OCI-LY1 (cell line): Measurements from ENCODE around the gene RABEPK.

Experiments used
- H2AFZ ChIP-seq: fragments of 200-600 bp; sonication (generic), shearing (Covaris generic); 2 replicates; pipeline ENCODE4 v1.6.0; 2014; ENCODE audit warnings: antibody characterized with exemption, mild to moderate bottlenecking, low read length
- H3F3A ChIP-seq: fragments of 200-600 bp; sonication (generic), shearing (Covaris generic); 2 replicates; pipeline ENCODE4 v1.6.0; 2014; ENCODE audit warnings: mild to moderate bottlenecking, antibody characterized with exemption, low read length, moderate library complexity; ENCODE audit not compliant: insufficient read depth
- H3K27ac ChIP-seq: fragments of 200-600 bp; sonication (generic); 2 replicates; pipeline ENCODE4 v1.5.1; 2014; ENCODE audit warnings: low read length, mixed run types, mild to moderate bottlenecking, low read depth; ENCODE audit not compliant: poor library complexity, severe bottlenecking
- H3K27me3 ChIP-seq: fragments of 200-600 bp; sonication (generic); 2 replicates; pipeline ENCODE4 v1.6.0; 2014; ENCODE audit warnings: antibody characterized with exemption, mild to moderate bottlenecking, low read length, moderate library complexity; ENCODE audit not compliant: insufficient read depth
- H3K36me3 ChIP-seq: fragments of 200-600 bp; sonication (generic); 2 replicates; pipeline ENCODE4 v1.6.1; 2014; ENCODE audit warnings: mild to moderate bottlenecking, antibody characterized with exemption, low read length, moderate library complexity, mixed read lengths; ENCODE audit not compliant: insufficient read depth
- H3K4me1 ChIP-seq: fragments of 200-600 bp; sonication (generic); 2 replicates; pipeline ENCODE4 v1.5.1; 2014; ENCODE audit warnings: mild to moderate bottlenecking, low read length, moderate library complexity; ENCODE audit not compliant: insufficient read depth, severe bottlenecking
- H3K4me2 ChIP-seq: fragments of 200-600 bp; sonication (generic), shearing (Covaris generic); 2 replicates; pipeline ENCODE4 v1.6.1; 2014; ENCODE audit warnings: low read length
- H3K4me3 ChIP-seq: fragments of 200-600 bp; sonication (generic); 2 replicates; pipeline ENCODE4 v1.5.1; 2014; ENCODE audit warnings: low read length, low read depth, mild to moderate bottlenecking, mixed read lengths; ENCODE audit not compliant: poor library complexity, severe bottlenecking
- H3K79me2 ChIP-seq: fragments of 200-600 bp; shearing (Covaris generic); 2 replicates; pipeline ENCODE4 v1.6.1; 2016; ENCODE audit warnings: mixed run types, low read length, mixed read lengths; ENCODE audit not compliant: insufficient read depth
- H3K9ac ChIP-seq: fragments of 200-600 bp; sonication (generic), shearing (Covaris generic); 2 replicates; pipeline ENCODE4 v1.6.1; 2014; ENCODE audit warnings: mild to moderate bottlenecking, low read length, mixed read lengths
- H3K9me2 ChIP-seq: fragments of 200-600 bp; sonication (generic), shearing (Covaris generic); 2 replicates; pipeline ENCODE4 v1.6.1; 2014; ENCODE audit warnings: low read depth, mild to moderate bottlenecking, low read length, mixed read lengths
- H3K9me3 ChIP-seq: fragments of 200-600 bp; shearing (Covaris generic); 2 replicates; pipeline ENCODE4 v1.6.1; 2014; ENCODE audit warnings: low read length, mixed read lengths
- H4K20me1 ChIP-seq: fragments of 200-600 bp; sonication (generic), shearing (Covaris generic); 2 replicates; pipeline ENCODE4 v1.6.0; 2016; ENCODE audit warnings: mild to moderate bottlenecking, low read length; ENCODE audit not compliant: insufficient read depth
- CTCF ChIP-seq: fragments of 200-600 bp; sonication (generic), shearing (Covaris generic); IDR thresholded peaks from 2 replicates; pipeline ENCODE4 v1.5.1; 2017; ENCODE audit warnings: mild to moderate bottlenecking, antibody characterized with exemption, low read length, moderate library complexity, mixed read lengths
- EZH2 ChIP-seq: fragments of 200-600 bp; sonication (generic), shearing (Covaris generic); IDR thresholded peaks from 2 replicates; pipeline ENCODE4 v1.8.0; 2017; ENCODE audit warnings: borderline replicate concordance, mixed run types, mild to moderate bottlenecking, antibody characterized with exemption, low read length, moderate library complexity, mixed read lengths

RABEPK gene

DNA sequence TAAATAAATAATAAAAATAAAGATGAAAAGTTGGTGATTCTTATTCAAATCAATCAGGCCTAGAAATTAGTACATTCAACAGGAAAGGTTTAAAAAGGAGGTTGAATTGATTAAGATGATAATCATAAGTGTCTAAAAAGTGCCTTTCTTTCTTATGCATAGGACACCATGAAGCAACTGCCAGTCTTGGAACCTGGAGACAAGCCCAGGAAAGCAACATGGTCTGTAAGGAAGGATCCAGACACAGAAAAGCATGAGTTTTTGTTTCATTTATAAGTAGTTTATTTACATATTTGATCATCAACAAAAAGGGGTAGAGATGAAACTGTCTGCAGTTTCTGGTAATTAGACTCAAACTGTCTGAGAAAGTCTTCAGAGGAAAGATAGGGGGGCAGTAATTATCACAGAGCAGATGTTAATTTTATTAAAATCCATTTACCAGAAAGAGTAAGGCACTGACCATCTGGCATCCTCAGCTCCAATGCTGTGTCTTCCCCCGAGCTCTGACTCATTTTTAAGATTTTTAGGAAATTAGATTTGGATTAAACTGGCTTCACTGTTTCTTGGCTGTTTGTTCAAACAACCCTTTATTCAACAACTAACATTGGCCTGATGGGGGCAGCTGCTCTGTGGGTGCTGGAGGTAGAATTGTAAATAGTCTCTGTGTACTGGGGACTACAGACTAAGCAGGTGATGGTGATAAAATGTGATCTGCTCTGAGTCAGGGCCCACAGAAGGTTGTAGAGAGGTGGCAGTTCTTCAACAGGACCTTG lies 2.7 kb downstream of the RABEPK start:
- Histone ChIP-seq H4K20me1 (no peaks in the 10 kb centered on the region), H3F3A (no peaks in the 10 kb centered on the region), H3K79me2 (0 out of 2 replicates have a peak, but pooled peaks cover 5% of the 10 kb centered on the region), H3K4me2 (no peak overlapping the region), H3K9ac (no peak overlapping the region), H3K4me3 (no peak overlapping the region), H2AFZ (no peak overlapping the region), H3K4me1 (peaks cover 9% of the 10 kb centered on the region), H3K9me2 (no peaks in the 10 kb centered on the region), H3K27ac (no peak overlapping the region), H3K36me3 (peaks cover 28% of the 10 kb centered on the region), H3K27me3 (no peaks in the 10 kb centered on the region), H3K9me3 (no peaks in the 10 kb centered on the region)
- no peak for TF ChIP-seq CTCF
- no peak for TF ChIP-seq EZH2

DNA sequence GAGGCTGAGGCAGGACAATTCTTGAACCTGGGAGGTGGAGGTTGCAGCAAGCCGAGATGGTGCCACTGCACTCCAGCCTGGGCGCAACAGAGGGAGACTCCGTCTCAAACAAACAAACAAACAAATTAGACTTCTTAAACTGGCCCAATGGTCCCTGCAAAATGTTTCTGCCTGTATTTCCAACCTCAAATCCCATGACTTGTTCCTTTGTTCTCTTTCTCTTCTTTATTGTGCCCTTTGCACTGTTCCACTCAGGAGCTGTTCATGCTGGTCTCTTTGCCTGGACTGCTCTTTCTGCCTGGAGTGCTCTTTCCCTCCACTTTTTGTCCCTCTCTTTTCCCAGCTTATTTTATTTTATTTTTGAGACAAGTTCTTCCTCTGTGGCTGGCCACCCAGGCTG lies 4.1 kb downstream of the RABEPK start:
- Histone ChIP-seq H3K36me3 (peaks cover 40% of the 10 kb centered on the region), H3K9me2 (no peaks in the 10 kb centered on the region), H3K9ac (no peak overlapping the region), H3F3A (no peaks in the 10 kb centered on the region), H3K79me2 (0 out of 2 replicates have a peak, but pooled peaks cover 5% of the 10 kb centered on the region), H3K4me3 (no peak overlapping the region), H3K27ac (no peak overlapping the region), H3K9me3 (no peaks in the 10 kb centered on the region), H3K4me2 (no peak overlapping the region), H4K20me1 (no peaks in the 10 kb centered on the region), H3K4me1 (peaks cover 9% of the 10 kb centered on the region), H3K27me3 (no peaks in the 10 kb centered on the region), H2AFZ (no peak overlapping the region)
- TF ChIP-seq EZH2 = no peak
- no peak for TF ChIP-seq CTCF

DNA sequence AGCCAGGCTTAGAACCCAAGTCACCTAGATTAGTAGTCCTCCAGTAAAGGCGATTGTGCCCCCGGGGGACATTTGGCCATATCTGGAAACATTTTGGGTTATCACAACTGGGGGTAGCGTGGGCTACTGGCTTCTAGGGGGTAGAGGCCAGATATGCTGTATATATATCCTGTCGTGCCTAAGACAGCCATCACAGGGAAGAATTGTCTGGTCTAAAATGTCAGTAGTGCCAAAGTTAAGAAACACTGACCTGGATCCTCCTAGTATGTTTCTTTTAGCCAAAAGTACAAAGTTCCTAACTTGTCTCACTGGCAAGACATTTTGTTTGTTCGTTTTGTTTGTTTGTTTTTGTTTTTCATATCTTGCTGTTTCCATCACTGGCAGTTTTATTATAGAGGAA lies 13.8 kb downstream of the RABEPK start:
- no peak overlapping the region for H3K4me3 ChIP-seq
- H4K20me1 ChIP-seq = no peaks in the 10 kb centered on the region
- H3K27ac ChIP-seq = no peak overlapping the region
- H3K9ac ChIP-seq = no peak overlapping the region
- no peaks in the 10 kb centered on the region for H3K27me3 ChIP-seq
- TF ChIP-seq EZH2 (no peak), CTCF (no peak)
- H3K9me3 ChIP-seq = no peaks in the 10 kb centered on the region
- no peak overlapping the region for H3K4me2 ChIP-seq
- no peaks in the 10 kb centered on the region for H3K9me2 ChIP-seq
- H3K79me2 ChIP-seq = no peaks in the 10 kb centered on the region
- peaks cover 26% of the 10 kb centered on the region for H3K36me3 ChIP-seq
- H3K4me1 ChIP-seq = no peaks in the 10 kb centered on the region
- H3F3A ChIP-seq = no peaks in the 10 kb centered on the region
- H2AFZ ChIP-seq = no peak overlapping the region
